SK-N-SH (cell line): Measurements from ENCODE around the gene MRGPRX4. TPM values are rescaled to one million over a fixed set of nuclear protein-coding genes. Genes with fewer than 3 reads are reported as not detected.
"Not testable (repeated sequence)": the region's sequence is repeated elsewhere in the genome, so short reads cannot be mapped to it uniquely, and the experiment has no call there.

ENCODE experiments used
- CTCF ChIA-PET: fragments of 300-600, 350-600 bp; formaldehyde crosslinking; extraction: SDS; loops from one replicate; lab custom pipeline; 2021; lab: Yijun Ruan, JAX
- POLR2A ChIA-PET: fragments of 350-600 bp; sonication (Branson Sonifier 250); formaldehyde crosslinking; extraction: SDS; loops from one replicate; lab custom pipeline; 2020; ENCODE audit warnings: antibody characterized with exemption, inconsistent platforms; lab: Yijun Ruan, JAX
- DNase-seq: peaks from one replicate; pipeline ENCODE4 v3.0.0; 2012
- H2AFZ ChIP-seq: fragments of 200-600 bp; sonication (generic); 2 replicates; pipeline ENCODE4 v1.8.1; 2016; ENCODE audit warnings: antibody characterized with exemption, mild to moderate bottlenecking, low read depth
- H3F3A ChIP-seq: fragments of 200-600 bp; sonication (generic); replicated peaks from 2 replicates; pipeline ENCODE3; 2016; ENCODE audit warnings: antibody characterized with exemption, mild to moderate bottlenecking; ENCODE audit not compliant: insufficient read depth
- H3K27ac ChIP-seq, 2 experiments: fragments of 200-500 bp in 1 of 2; fragments of 200-600 bp in 1 of 2; sonication (Bioruptor generic) in 1 of 2; sonication (generic), shearing (Covaris generic) in 1 of 2; 2 replicates each; pipeline versions ENCODE4 v1.5.1 to v1.6.1; 2014 to 2016; ENCODE audit warnings: low read depth in 2 of 2, inconsistent platforms in 1 of 2, low read length in 1 of 2, mild to moderate bottlenecking in 1 of 2, mixed read lengths in 1 of 2
- H3K27me3 ChIP-seq: fragments of 200-600 bp; sonication (generic), shearing (Covaris generic); 2 replicates; pipeline ENCODE4 v1.6.1; 2016; ENCODE audit warnings: mixed run types; ENCODE audit not compliant: insufficient read depth
- H3K36me3 ChIP-seq, 2 experiments: fragments of 200-500 bp in 1 of 2; fragments of 200-600 bp in 1 of 2; sonication (Bioruptor generic) in 1 of 2; sonication (generic) in 1 of 2; replicated peaks in 1 of 2; 2 replicates each; pipeline versions ENCODE3 to v1.5.1; 2014 to 2016; ENCODE audit warnings: low read length in 1 of 2, mild to moderate bottlenecking in 1 of 2; ENCODE audit not compliant: insufficient read depth in 2 of 2, control insufficient read depth in 1 of 2
- H3K4me1 ChIP-seq, 2 experiments: fragments of 200-500 bp in 1 of 2; fragments of 200-600 bp in 1 of 2; sonication (Bioruptor generic) in 1 of 2; sonication (generic), shearing (Covaris generic) in 1 of 2; 2 replicates each; pipeline versions ENCODE4 v1.5.1 to v1.6.1; 2014 to 2016; ENCODE audit warnings: low read depth in 1 of 2, low read length in 1 of 2, mixed run types in 1 of 2; ENCODE audit not compliant: insufficient read depth in 2 of 2, control insufficient read depth in 1 of 2
- H3K4me2 ChIP-seq: fragments of 200-600 bp; sonication (generic), shearing (Covaris generic); 2 replicates; pipeline ENCODE4 v1.6.1; 2017; ENCODE audit warnings: mixed run types
- H3K4me3 ChIP-seq, 2 experiments: fragments of 200-500 bp in 1 of 2; fragments of 200-600 bp in 1 of 2; sonication (Bioruptor generic) in 1 of 2; sonication (generic), shearing (Covaris generic) in 1 of 2; 2 replicates each; pipeline versions ENCODE4 v1.5.1 to v1.8.1; 2014 to 2016; ENCODE audit warnings: low read depth in 2 of 2, inconsistent platforms in 1 of 2, low read length in 1 of 2, mild to moderate bottlenecking in 1 of 2, mixed read lengths in 1 of 2, moderate library complexity in 1 of 2
- H3K79me2 ChIP-seq: fragments of 200-600 bp; sonication (generic); 2 replicates; pipeline ENCODE4 v1.8.1; 2017; ENCODE audit warnings: mild to moderate bottlenecking; ENCODE audit not compliant: insufficient read depth
- H3K9ac ChIP-seq: fragments of 200-600 bp; sonication (generic); 2 replicates; pipeline ENCODE4 v1.6.1; 2017; ENCODE audit warnings: mixed run types
- H3K9me2 ChIP-seq: fragments of 200-600 bp; sonication (generic); 2 replicates; pipeline ENCODE4 v1.6.1; 2017; ENCODE audit warnings: mixed run types
- H3K9me3 ChIP-seq: fragments of 200-600 bp; sonication (generic); 2 replicates; pipeline ENCODE4 v1.6.1; 2017; ENCODE audit warnings: mixed run types, mild to moderate bottlenecking, moderate library complexity
- H4K20me1 ChIP-seq: fragments of 200-600 bp; sonication (generic); 2 replicates; pipeline ENCODE4 v1.6.1; 2017; ENCODE audit warnings: mild to moderate bottlenecking, mixed run types; ENCODE audit not compliant: insufficient read depth
- CHD2 ChIP-seq: fragments of 150-350 bp; IDR thresholded peaks from 2 replicates; pipeline ENCODE4 v1.6.1; 2018; ENCODE audit warnings: low read length; ENCODE audit not compliant: partially characterized antibody
- CTCF ChIP-seq: fragments of 200-600 bp; sonication (generic); IDR thresholded peaks from 2 replicates; pipeline ENCODE4 v1.6.1; 2017; ENCODE audit warnings: antibody characterized with exemption, mild to moderate bottlenecking, moderate library complexity
- EZH2phosphoT487 ChIP-seq: fragments of 200-600 bp; sonication (generic); IDR thresholded peaks from 2 replicates; pipeline ENCODE4 v1.6.1; 2017; ENCODE audit warnings: low read depth, mixed run types, mild to moderate bottlenecking, antibody characterized with exemption, moderate library complexity, borderline replicate concordance
- FOXJ3 ChIP-seq: sonication (generic); formaldehyde crosslinking; IDR thresholded peaks from 2 replicates; pipeline ENCODE4 v1.5.1; 2020; ENCODE audit warnings: mild to moderate bottlenecking, missing genetic modification reagents
- FOXM1 ChIP-seq: IDR thresholded peaks from 2 replicates; pipeline ENCODE4 v1.4.0; 2012; ENCODE audit warnings: low read depth, mild to moderate bottlenecking
- GABPA ChIP-seq: IDR thresholded peaks from 2 replicates; pipeline ENCODE4 v1.4.0; 2012; ENCODE audit warnings: low read depth, mild to moderate bottlenecking
- GATA2 ChIP-seq: sonication (generic); formaldehyde crosslinking; IDR thresholded peaks from 2 replicates; pipeline ENCODE4 v1.5.0; 2020; ENCODE audit warnings: mild to moderate bottlenecking, missing genetic modification reagents
- IRF3 ChIP-seq: fragments of 150-350 bp; IDR thresholded peaks from 2 replicates; pipeline ENCODE4 v1.6.1; 2016; ENCODE audit warnings: mild to moderate bottlenecking, low read depth, low read length
- MEF2A ChIP-seq: IDR thresholded peaks from 2 replicates; pipeline ENCODE4 v1.4.0; 2012; ENCODE audit warnings: low read depth, borderline replicate concordance
- MXI1 ChIP-seq: IDR thresholded peaks from 2 replicates; pipeline ENCODE4 v1.6.1; 2012; ENCODE audit warnings: mild to moderate bottlenecking, low read depth, low read length, improper control_type of control experiment
- RAD21 ChIP-seq: IDR thresholded peaks from 2 replicates; pipeline ENCODE4 v1.6.1; 2012; ENCODE audit warnings: mild to moderate bottlenecking, low read length
- RCOR1 ChIP-seq: fragments of 150-350 bp; IDR thresholded peaks from 2 replicates; pipeline ENCODE4 v1.6.1; 2017; ENCODE audit warnings: antibody characterized with exemption, low read length
- RFX5 ChIP-seq: IDR thresholded peaks from 2 replicates; pipeline ENCODE4 v1.6.1; 2012; ENCODE audit warnings: mild to moderate bottlenecking, improper control_type of control experiment, low read length
- SIN3A ChIP-seq: IDR thresholded peaks from 2 replicates; pipeline ENCODE4 v1.6.1; 2012; ENCODE audit warnings: low read depth, mild to moderate bottlenecking, low read length, moderate library complexity, borderline replicate concordance
- SMC3 ChIP-seq: IDR thresholded peaks from 2 replicates; pipeline ENCODE4 v1.6.1; 2012; ENCODE audit warnings: low read depth, low read length, improper control_type of control experiment
- TAF1 ChIP-seq: IDR thresholded peaks from 2 replicates; pipeline ENCODE4 v1.6.1; 2012; ENCODE audit warnings: low read depth, mild to moderate bottlenecking, low read length, moderate library complexity, borderline replicate concordance
- TEAD4 ChIP-seq: IDR thresholded peaks from 2 replicates; pipeline ENCODE4 v1.4.0; 2012; ENCODE audit warnings: mild to moderate bottlenecking, borderline replicate concordance; ENCODE audit not compliant: insufficient read depth
- USF1 ChIP-seq: IDR thresholded peaks from 2 replicates; pipeline ENCODE4 v1.4.0; 2012; ENCODE audit warnings: low read depth, borderline replicate concordance
- ZBTB33 ChIP-seq: IDR thresholded peaks from 2 replicates; pipeline ENCODE4 v1.4.0; 2012; ENCODE audit warnings: low read depth, borderline replicate concordance
- WGBS: methylation state at CpG from one replicate; pipeline ENCODE4 v1.1.6; 2017; ENCODE audit warnings: low lambda C conversion rate; 5-methylcytosine and 5-hydroxymethylcytosine counted together
- polyA plus RNA-seq, 3 experiments: library from polyadenylated mRNA; depleted of rRNA; stranded (reverse); fragments of >200 nt; gene quantifications; 2 replicates each; pipeline ENCODE4 v1.2.3, GENCODE V29; 2012

The MRGPRX4 gene
- not detected in 2 replicates for polyA plus RNA-seq (2012; rRNA removed)
- polyA plus RNA-seq (2012; cell fraction: cytosol; rRNA removed): not detected in 2 replicates
- not detected in 2 replicates for polyA plus RNA-seq (2012; cell fraction: nucleus; rRNA removed)

- Histone ChIP-seq H3K4me3 (no peak within 1 kb of the TSS), H3K9me3 (no peaks in the 10 kb centered on the region), H3K36me3 (no peaks in the 10 kb centered on the region), H3K27ac (no peak within 1 kb of the TSS), H3K79me2 (no peaks in the 10 kb centered on the region), H3F3A (no peaks in the 10 kb centered on the region), H3K9me2 (no peaks in the 10 kb centered on the region), H2AFZ (no peak within 1 kb of the TSS), H3K4me2 (no peak within 1 kb of the TSS), H3K9ac (no peak within 1 kb of the TSS), H4K20me1 (no peaks in the 10 kb centered on the region), H3K27me3 (no peaks in the 10 kb centered on the region), H3K4me1 (no peaks in the 10 kb centered on the region)
- TF ChIP-seq RCOR1 (no peak), ZBTB33 (no peak), TEAD4 (no peak), EZH2phosphoT487 (no peak), MEF2A (no peak), TAF1 (no peak), GABPA (no peak), IRF3 (no peak), FOXM1 (no peak), MXI1 (no peak), FOXJ3 (CRISPR knock-in tag) (no peak), RFX5 (no peak), CTCF (no peak), CHD2 (no peak), SMC3 (no peak), RAD21 (no peak), USF1 (no peak), GATA2 (no peak), SIN3A (no peak)
- WGBS: 32% methylated on average over 3 of the region's 3 CpGs
- ChIA-PET CTCF (interaction anchor here (1.0 to 1.7 kb wide), 4 partner anchors 14 to 593 kb away, joined by 3 to 5 read pairs (median 3); no protein-coding TSS in a partner anchor), POLR2A (no interaction called here)
- DNase-seq: no peak
Measured at GRCh38 chr11:18172666-18173065, at the start of gene MRGPRX4. MRGPRX4 (plus strand) TSS chr11:18172837; CDS start chr11:18173257, 420 bp downstream.

GRCh38 chr11:18131115-18131514, 41.5 kb upstream of the MRGPRX4 start:
- H3K79me2 ChIP-seq, DNase-seq, H3K27ac ChIP-seq, H3K36me3 ChIP-seq, H2AFZ ChIP-seq, H4K20me1 ChIP-seq, H3K4me2 ChIP-seq, H3K27me3 ChIP-seq, CTCF ChIA-PET, H3K4me1 ChIP-seq, H3K9me3 ChIP-seq, H3K4me3 ChIP-seq, H3K9ac ChIP-seq, H3K9me2 ChIP-seq, H3F3A ChIP-seq, POLR2A ChIA-PET: not testable (repeated sequence)
- 51% methylated on average over 4 of the region's 4 CpGs for WGBS
